Activated T-cell treated with anti-CD3 and anti-CD28 coated beads, Interleukin-2, amount 50 U/mL, for 1 hour (primary cell): ENCODE results near the gene INPP5E.

Source experiments
- DNase-seq: peaks from one replicate; pipeline ENCODE4 v3.0.0-alpha.2; 2020

INPP5E gene

DNA sequence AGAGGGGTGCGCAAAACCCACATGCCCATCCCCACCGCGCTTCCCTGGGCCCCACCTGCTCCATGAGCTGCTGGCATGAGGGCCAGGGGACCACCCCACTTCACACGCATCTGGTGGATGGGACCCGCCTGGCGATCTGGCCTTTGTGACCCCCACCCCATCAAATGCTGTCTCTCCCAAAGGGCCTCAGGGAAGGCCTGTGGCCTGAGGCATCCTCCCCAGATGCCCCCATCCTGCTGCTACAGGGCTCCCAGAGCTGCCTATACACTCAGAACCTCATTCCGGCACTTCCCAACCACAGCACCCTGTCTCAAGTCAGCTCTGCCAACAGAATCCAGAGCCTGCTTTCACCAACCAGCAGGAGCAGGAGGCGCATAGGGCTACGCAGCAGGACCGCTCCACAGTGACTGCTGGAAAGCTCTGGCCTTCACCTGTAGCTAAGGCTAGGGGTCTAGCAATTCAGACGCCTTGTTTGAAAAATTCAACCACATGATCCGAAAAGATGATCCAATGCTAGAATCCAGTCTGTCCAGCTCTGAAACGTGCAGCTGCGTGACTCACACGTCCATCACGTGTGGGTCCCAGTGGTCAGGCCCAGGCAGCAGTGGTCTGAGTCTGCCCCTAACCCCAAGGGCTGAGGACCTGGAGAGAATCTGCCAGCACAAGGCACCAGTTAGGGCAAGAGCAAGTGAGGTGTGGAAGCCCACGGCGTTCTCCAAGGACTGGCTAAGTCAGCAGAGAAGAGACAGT lies 38.3 kb downstream of the INPP5E start:
- no peak for DNase-seq

- peak; percentile 88 for DNase-seq
Measured at GRCh38 chr9:136400038-136400834, 39.4 kb downstream of the INPP5E start, which contains the start of gene SNAPC4. Gene SNAPC4 (minus strand): TSS chr9:136400170. CDS start chr9:136398428, 1,742 bp downstream.

DNA sequence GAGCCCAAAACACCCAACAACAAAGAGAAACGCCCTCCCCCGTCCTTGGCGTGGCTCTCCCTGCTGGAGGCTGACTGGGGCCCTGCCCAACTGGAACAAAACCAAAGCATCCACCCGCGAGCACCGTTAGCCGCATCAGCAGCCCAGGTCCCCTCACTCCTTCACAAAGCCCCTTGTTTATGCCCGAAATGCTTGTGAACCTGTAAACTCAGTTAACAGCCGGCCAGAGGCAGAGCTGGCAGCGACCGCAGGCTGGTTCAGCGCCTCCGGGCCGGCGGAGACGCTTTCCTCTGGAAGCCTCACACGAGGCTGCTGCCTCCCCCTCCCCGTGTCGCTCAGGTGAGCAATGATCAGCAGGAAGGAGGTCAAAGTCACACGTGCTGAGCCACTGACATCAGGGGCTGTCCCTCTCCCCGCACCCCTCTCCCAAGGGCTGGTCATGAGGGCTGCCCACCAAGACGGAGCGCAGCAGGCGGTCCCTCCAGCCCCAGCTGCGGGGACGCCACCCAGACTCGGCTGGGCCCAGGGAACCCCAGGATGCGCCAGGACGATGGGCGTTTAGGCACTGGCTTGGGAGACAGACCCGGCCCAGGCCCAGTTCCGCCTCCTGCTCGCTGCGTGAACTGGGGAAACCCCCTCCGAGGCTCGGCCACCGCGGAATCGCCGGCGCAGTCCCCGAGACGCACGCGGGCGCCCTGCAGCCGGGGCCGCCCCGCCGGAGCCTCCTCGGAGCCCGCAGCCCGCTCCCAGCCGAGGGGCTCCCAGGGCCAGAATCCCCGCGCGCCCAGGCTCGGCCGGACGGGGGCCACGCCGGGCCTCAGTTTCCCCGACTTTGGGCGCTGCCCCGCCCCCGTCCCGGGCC lies 40.2 kb downstream of the INPP5E start:
- peak; percentile 39 for DNase-seq

GRCh38 chr9:136398286-136398685 lies 41.4 kb downstream of the INPP5E start:
- DNase-seq, result no peak

- DNase-seq, result no peak
Measured at GRCh38 chr9:136397643-136398042, 42.0 kb downstream of the INPP5E start.

GRCh38 chr9:136396219-136396515 lies 43.5 kb downstream of the INPP5E start:
- DNase-seq, result no peak

GRCh38 chr9:136395345-136396218 lies 44.1 kb downstream of the INPP5E start:
- no peak for DNase-seq

GRCh38 chr9:136395020-136395340 lies 44.7 kb downstream of the INPP5E start:
- DNase-seq, result no peak

- no peak for DNase-seq
Measured at GRCh38 chr9:136394312-136395019, 45.2 kb downstream of the INPP5E start.

DNA sequence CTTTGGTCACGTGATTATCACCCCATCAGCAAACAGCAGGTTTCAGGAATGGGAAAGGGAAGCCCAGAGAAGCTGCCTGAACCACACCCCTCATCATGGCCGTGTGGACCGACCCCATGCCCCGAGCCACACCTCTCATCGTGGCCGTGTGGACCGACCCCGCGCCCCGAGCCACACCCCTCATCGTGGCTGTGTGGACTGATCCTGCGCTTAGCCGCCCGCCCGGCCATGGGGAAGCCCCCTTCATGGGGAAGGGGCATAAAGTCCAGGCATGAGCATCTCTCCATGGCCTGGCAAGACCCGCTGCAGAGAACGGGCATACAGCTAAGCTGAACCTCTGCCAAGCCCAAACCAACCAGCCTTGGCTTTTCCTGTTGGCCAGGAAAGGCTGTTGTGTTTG lies 46.1 kb downstream of the INPP5E start:
- no peak for DNase-seq

DNA sequence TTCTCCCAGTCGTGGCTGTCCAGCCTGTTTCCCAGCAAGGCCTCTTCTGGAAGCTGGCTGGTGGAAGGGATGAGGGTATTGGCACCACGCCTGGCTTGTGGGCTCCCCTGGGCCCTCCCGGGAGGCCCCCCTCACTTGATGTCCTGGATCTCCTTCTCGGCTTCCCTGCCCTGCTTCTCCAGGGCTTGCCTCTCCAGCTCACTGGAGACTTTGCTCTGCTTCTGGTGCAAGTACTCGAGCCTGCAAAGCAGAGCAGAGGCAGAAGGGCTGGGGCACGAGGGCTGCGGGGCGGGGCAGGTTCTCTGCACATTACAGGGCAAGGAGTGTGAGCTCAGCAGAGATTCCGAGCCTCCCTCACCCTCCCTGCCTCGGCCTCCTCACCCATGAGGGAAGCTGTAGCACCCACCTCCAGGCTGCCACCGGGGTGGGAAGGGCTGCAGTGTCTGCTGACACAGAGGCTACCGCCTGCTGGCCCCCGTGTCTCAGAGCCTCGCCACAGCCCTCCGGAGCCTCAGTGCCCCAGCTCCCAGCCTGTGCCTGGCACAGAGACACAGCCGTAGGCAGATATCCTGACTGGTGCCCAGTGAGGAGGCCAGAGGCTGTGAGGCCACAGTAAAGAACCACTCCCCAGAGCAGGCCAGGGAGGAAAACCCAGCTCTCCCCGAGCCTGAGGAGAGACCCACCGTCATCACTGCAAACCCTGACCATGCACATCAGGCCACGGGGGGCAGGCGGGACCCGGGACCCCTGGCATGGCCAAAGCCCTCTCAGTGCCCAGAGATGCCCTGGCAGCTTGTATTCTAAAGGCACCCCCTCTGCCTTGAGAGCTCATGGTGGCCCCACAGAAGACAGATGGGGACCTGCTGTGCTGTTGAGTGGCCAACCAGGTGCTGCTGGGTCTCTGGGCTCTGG lies 46.9 kb downstream of the INPP5E start:
- DNase-seq, result no peak

- DNase-seq, result no peak
Measured at GRCh38 chr9:136391737-136392537, 47.7 kb downstream of the INPP5E start.

DNA sequence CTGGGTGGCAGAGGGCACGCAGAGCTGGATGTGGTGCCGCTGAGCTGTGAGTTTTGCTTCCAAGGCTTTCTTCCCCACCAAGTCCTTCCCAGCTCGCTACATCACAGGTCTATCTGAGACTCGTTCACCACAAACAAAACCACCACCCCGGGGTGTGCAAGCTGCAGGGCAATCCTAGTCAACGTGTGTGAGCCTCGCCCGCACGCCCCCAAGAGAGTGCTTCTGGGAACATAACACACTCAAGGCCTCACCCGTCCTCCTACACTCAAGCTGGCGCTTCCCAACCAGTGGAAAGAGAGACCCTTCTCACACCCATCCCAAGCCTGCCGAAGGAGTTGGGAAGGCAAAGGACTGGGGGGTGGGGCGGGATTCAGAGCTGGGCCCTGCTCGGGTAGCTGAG lies 50.2 kb downstream of the INPP5E start:
- no peak for DNase-seq

- no peak for DNase-seq
Measured at GRCh38 chr9:136387217-136387616, 52.4 kb downstream of the INPP5E start.

DNA sequence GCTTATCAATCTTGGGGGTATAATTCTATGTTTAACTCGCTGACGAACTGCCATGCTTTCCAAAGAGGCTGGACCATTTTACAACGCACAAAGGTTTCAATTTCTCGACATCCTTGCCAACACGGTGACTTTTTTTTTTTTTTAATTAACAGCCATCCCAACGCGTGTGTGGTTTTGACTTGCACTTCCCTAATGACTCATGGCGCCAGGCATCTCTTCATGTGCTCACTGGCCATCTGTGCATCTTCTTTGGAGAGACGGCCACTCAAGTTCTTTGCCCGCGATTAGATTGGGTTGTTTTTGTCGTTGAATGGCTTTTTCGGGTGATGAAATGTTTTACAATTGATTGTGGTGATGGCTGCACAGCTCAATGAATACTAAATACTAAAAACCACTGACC lies 53.6 kb downstream of the INPP5E start:
- DNase-seq, result no peak

- DNase-seq, result peak; percentile 37
Measured at GRCh38 chr9:136385015-136385414, 54.6 kb downstream of the INPP5E start.

- DNase-seq, result no peak
Measured at GRCh38 chr9:136383436-136383835, 56.2 kb downstream of the INPP5E start.

DNA sequence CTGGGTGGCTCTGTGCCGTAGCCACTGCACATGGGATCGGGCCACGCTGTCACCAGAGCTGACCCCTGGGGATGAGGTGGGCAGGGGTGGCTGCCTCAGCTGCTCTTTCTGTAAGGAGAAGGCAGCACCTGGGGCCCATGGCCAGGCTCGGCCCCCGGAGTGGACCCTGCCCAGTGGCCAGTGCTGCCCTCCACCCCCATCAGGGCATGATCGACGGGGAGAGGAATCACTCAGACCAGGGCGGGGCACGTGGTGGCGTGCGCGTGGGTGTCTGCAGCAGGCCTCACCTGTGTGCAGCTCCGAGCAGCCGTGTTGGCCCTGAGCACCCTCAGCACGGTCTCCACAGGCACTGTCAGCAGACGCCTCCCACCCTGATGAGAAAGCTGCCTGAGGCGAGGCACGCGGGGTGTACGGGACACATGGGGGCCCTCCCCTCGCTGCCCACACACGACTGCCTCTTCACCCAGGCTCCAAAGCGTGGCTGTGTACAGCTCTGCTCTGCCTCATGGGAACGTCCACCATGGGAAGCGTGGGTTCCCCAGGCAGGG lies 57.6 kb downstream of the INPP5E start:
- no peak for DNase-seq

DNA sequence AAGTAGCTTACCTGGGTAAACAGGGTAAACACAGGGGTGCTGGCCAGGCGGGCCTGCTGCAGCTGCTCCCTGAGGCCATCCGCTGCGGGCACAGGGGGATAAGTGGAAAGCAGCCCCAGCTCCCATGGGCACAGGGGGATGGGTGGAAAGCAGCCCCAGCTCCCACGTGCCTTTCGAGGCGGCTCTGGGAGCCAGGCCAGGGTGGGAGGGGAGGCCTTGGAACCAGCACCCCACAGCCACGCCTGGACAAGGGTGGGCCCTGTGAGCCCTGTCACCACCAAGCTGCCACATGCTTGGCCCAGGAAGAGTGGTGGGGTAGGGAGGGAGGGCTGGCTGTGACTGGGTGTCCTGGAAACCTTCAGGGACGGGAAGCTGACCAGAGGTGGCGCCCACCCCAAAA lies 58.3 kb downstream of the INPP5E start:
- DNase-seq, result no peak

DNA sequence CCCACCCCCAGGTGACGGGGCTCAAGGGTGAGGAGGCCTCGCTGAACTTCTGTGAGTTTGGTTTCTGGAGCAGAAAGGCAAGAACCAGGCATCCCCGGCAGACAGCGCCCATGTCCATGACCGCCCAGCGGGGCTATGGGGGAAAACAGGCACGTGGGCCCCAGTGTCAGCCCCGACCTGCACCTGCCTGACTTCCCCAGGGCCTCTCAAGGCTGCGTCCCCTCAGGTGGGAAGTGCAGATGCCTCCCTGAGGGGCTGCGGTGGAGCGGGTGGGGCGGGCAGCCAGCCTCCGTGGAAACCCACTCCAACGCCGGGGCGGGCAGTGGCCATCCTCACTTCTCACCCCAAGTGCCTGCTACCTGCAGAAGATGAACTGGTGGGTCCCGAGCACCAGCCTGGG lies 59.3 kb downstream of the INPP5E start:
- no peak for DNase-seq
